ENCODE measurements around the gene RAE1. TPM values are rescaled to one million over a fixed set of nuclear protein-coding genes. Genes with fewer than 3 reads are reported as not detected.

RAE1 gene, protein sequence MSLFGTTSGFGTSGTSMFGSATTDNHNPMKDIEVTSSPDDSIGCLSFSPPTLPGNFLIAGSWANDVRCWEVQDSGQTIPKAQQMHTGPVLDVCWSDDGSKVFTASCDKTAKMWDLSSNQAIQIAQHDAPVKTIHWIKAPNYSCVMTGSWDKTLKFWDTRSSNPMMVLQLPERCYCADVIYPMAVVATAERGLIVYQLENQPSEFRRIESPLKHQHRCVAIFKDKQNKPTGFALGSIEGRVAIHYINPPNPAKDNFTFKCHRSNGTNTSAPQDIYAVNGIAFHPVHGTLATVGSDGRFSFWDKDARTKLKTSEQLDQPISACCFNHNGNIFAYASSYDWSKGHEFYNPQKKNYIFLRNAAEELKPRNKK
- total RNA-seq: 22.7 and 24.6 TPM in 2 replicates

DNA sequence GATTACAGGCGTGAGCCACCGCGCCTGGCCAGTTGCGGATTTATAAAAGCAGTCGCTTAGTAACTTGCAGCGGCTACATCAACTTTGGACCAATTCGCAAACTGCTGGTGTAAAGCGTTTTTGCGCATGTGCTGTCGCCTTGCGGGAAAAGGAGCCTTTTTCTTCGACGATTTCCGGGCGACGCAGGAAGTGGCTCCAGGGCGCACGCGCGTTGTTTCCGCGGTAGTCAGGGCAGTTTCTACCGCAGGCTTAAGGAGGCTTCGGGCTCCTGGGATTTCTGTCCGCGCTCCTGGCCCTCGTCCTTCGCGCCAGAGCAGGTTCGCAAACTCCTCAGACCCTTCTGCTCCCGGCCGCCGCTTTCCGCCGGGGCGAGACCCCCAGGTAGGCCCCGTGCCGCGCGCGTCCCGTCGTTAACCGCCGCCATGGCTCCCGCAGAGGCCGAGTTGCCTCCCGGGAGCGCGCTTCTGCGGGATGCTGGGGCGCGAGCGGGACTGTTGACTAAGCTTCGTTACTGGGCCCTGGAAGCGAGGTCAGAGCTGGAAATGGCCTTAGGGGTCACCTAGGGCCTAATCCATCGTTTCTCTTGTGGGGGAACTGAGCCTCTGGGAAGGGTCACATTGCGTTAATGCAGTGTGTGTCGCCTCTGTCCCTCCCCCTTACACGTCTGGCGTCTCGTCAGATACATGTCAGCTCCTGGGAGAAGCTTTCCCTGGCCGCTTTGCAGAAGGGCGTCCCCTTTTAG, at the start of gene RAE1:
Gene RAE1 (plus strand): TSS at position 214 of the 742 bp plus-strand sequence. CDS start 2,784 bp downstream, outside the sequence.
- no peaks in the 10 kb centered on the region for H3K27me3 ChIP-seq (ENCODE audit: insufficient read depth, low read length)
- H2AFZ ChIP-seq (ENCODE audit: low read length): peak within 1 kb of the TSS; percentile 60
- TF ChIP-seq, protein P1, sequence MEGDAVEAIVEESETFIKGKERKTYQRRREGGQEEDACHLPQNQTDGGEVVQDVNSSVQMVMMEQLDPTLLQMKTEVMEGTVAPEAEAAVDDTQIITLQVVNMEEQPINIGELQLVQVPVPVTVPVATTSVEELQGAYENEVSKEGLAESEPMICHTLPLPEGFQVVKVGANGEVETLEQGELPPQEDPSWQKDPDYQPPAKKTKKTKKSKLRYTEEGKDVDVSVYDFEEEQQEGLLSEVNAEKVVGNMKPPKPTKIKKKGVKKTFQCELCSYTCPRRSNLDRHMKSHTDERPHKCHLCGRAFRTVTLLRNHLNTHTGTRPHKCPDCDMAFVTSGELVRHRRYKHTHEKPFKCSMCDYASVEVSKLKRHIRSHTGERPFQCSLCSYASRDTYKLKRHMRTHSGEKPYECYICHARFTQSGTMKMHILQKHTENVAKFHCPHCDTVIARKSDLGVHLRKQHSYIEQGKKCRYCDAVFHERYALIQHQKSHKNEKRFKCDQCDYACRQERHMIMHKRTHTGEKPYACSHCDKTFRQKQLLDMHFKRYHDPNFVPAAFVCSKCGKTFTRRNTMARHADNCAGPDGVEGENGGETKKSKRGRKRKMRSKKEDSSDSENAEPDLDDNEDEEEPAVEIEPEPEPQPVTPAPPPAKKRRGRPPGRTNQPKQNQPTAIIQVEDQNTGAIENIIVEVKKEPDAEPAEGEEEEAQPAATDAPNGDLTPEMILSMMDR (IDR thresholded peaks at IDR 0.05; ENCODE audit: extremely low read depth, low read depth, low read length): no peak
- H4K20me1 ChIP-seq (ENCODE audit: insufficient read depth, low read length): peaks cover 13% of the 10 kb centered on the region
- peaks cover 19% of the 10 kb centered on the region for H3K4me1 ChIP-seq (ENCODE audit: insufficient read depth, low read length)
- peaks cover 25% of the 10 kb centered on the region for H3K36me3 ChIP-seq (ENCODE audit: insufficient read depth, low read length)
- DNase-seq (ENCODE audit: insufficient read length, low spot score, missing footprints): peak; percentile 97
- peak within 1 kb of the TSS; percentile 66 for H3K27ac ChIP-seq (ENCODE audit: low read depth, low read length)
- H3K4me3 ChIP-seq (ENCODE audit: insufficient read depth, low read length): peak within 1 kb of the TSS; percentile 72
- H3K9me3 ChIP-seq (ENCODE audit: low read depth, low read length): no peaks in the 10 kb centered on the region
- peak within 1 kb of the TSS; percentile 88 for H3K4me2 ChIP-seq (ENCODE audit: insufficient read depth, low read length)
- peaks cover 46% of the 10 kb centered on the region for H3K79me2 ChIP-seq (ENCODE audit: insufficient read depth, low read length)

DNA sequence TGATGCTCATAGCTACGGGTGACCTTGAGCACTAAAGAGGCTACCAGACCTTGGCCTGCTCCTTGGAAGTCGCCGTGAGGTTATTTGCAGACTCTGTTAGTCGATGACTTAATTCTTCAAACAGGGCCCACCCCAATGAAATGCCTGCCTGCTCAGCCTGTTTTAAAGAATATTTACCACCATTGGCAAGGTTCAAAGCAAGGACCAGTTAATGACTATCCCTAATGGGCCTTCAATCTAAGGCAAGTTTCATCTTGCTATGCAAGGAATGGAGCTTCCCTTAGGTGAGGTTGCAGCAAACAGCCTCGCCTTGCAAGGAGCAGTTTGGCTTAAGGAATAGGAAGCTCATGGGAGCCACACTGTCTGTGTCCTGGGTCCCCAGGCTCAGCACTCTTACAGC, 44.3 kb upstream of the RAE1 start:
- Histone ChIP-seq H3K4me2 (ENCODE audit: insufficient read depth, low read length) (no peak overlapping the region), H3K27me3 (ENCODE audit: insufficient read depth, low read length) (no peaks in the 10 kb centered on the region), H3K79me2 (ENCODE audit: insufficient read depth, low read length) (no peaks in the 10 kb centered on the region), H2AFZ (ENCODE audit: low read length) (no peak overlapping the region), H3K4me1 (ENCODE audit: insufficient read depth, low read length) (no peaks in the 10 kb centered on the region), H3K27ac (ENCODE audit: low read depth, low read length) (no peak overlapping the region), H3K4me3 (ENCODE audit: insufficient read depth, low read length) (no peak overlapping the region), H3K9me3 (ENCODE audit: low read depth, low read length) (no peaks in the 10 kb centered on the region), H3K36me3 (ENCODE audit: insufficient read depth, low read length) (no peaks in the 10 kb centered on the region), H4K20me1 (ENCODE audit: insufficient read depth, low read length) (no peaks in the 10 kb centered on the region)
- DNase-seq (ENCODE audit: insufficient read length, low spot score, missing footprints): no peak
- TF ChIP-seq, protein P1 (IDR thresholded peaks at IDR 0.05; ENCODE audit: extremely low read depth, low read depth, low read length): no peak

DNA sequence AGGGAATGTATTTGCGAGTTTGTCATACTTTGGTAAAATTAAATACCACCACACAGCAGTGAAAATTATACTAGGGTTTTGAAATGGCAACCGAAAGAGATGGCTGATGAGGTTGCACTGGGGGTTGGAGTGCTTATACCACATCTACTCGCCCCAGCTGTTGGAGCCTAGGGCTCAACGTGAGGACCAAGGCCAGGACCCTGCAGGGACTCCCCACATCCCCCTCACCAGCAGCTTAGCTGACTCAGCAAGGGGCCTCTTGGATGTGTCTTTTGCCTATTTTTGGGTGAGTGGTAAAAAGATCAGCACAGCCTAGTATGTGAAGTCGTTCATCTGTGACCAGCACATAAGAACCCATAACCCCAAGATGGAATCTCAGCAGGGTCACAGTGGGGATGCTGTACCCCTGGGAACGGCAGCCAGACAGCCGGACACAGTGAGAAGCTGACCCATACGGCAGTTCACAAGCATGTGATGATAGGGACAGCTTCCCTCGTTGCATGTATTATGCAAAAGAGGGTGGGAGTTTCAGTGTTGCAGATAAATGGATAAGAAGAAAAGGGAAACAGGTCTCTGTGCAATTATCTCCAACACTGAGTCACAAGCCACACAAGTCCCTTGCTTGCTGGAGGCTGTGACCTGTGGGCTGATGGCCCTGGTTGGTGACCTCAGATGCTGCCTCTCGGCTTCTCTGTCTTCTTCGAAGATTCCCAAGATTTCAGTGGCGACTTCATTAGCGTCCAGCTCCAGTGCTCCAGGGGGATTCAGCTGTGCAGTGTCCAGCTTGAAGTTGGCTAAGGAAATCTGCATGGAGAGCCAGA, 42.4 kb upstream of the RAE1 start:
- Histone ChIP-seq H3K4me3 (ENCODE audit: insufficient read depth, low read length) (no peak overlapping the region), H3K79me2 (ENCODE audit: insufficient read depth, low read length) (no peaks in the 10 kb centered on the region), H3K27me3 (ENCODE audit: insufficient read depth, low read length) (no peaks in the 10 kb centered on the region), H3K4me2 (ENCODE audit: insufficient read depth, low read length) (no peak overlapping the region), H3K36me3 (ENCODE audit: insufficient read depth, low read length) (no peaks in the 10 kb centered on the region), H2AFZ (ENCODE audit: low read length) (no peak overlapping the region), H3K4me1 (ENCODE audit: insufficient read depth, low read length) (no peaks in the 10 kb centered on the region), H4K20me1 (ENCODE audit: insufficient read depth, low read length) (no peaks in the 10 kb centered on the region), H3K27ac (ENCODE audit: low read depth, low read length) (no peak overlapping the region), H3K9me3 (ENCODE audit: low read depth, low read length) (no peaks in the 10 kb centered on the region)
- DNase-seq (ENCODE audit: insufficient read length, low spot score, missing footprints): peak; percentile 74
- TF ChIP-seq, protein P1 (IDR thresholded peaks at IDR 0.05; ENCODE audit: extremely low read depth, low read depth, low read length): no peak

Data from osteoblast (primary cell).